Endothelial cell of umbilical vein (primary cell): ENCODE results near the gene NDRG2. TPM values are rescaled to one million over a fixed set of nuclear protein-coding genes. Genes with fewer than 3 reads are reported as not detected.

Experiments
- BruUV-seq: library from RNA; stranded (reverse); fragments of 400-500 nt; replicated peaks from 2 replicates; lab custom pipeline; 2021; lab: Mats Ljungman, UMichigan
- CTCF ChIA-PET: fragments of 300-600, 350-600 bp; sonication (Branson Sonifier 250); formaldehyde crosslinking; loops from one replicate; lab custom pipeline; 2021; ENCODE audit warnings: antibody characterized with exemption, inconsistent platforms; lab: Charles Lee
- POLR2A ChIA-PET: fragments of 300-600, 350-600 bp; sonication (Branson Sonifier 250); formaldehyde crosslinking; loops from one replicate; lab custom pipeline; 2021; ENCODE audit warnings: antibody characterized with exemption, inconsistent platforms; lab: Charles Lee
- DNase-seq: peaks from one replicate; pipeline ENCODE4 v3.0.0-alpha.2; 2011; ENCODE audit warnings: low read depth, low spot score
- FAIRE-seq: peaks from 2 replicates; lab custom pipeline; 2011; peaks lifted over from hg19 to GRCh38; lab: Jason Lieb, UNC
- H2AFZ ChIP-seq: 2 replicates; pipeline ENCODE4 v1.6.0; 2012; ENCODE audit warnings: low read depth, low read length, control low read depth, inconsistent platforms
- H3K27ac ChIP-seq: 2 replicates; pipeline ENCODE4 v1.5.1; 2011; ENCODE audit warnings: low read depth, mild to moderate bottlenecking, control low read depth, low read length, moderate library complexity; ENCODE audit not compliant: insufficient read depth
- H3K27me3 ChIP-seq, 2 experiments: 2 replicates each; pipeline versions ENCODE4 v1.6.0 to v1.6.1; 2011; ENCODE audit warnings: low read length in 2 of 2, mixed read lengths in 1 of 2; ENCODE audit not compliant: control insufficient read depth in 2 of 2, insufficient read depth in 2 of 2
- H3K36me3 ChIP-seq, 2 experiments: 2 replicates in 1 of 2; 3 replicates in 1 of 2; pipeline ENCODE4 v1.5.1; 2011; ENCODE audit warnings: low read length in 2 of 2, mild to moderate bottlenecking in 1 of 2, moderate library complexity in 1 of 2; ENCODE audit not compliant: control insufficient read depth in 2 of 2, insufficient read depth in 2 of 2; ENCODE audit errors: extremely low read depth in 1 of 2
- H3K4me1 ChIP-seq: 3 replicates; pipeline ENCODE4 v1.5.1; 2011; ENCODE audit warnings: mild to moderate bottlenecking, low read length; ENCODE audit not compliant: control insufficient read depth, insufficient read depth; ENCODE audit errors: extremely low read depth
- H3K4me2 ChIP-seq: 2 replicates; pipeline ENCODE4 v1.6.1; 2011; ENCODE audit warnings: low read length, control low read depth, mixed read lengths; ENCODE audit not compliant: insufficient read depth
- H3K4me3 ChIP-seq, 3 experiments: fragments of 200-600 bp in 1 of 3; sonication (generic), shearing (Covaris generic) in 1 of 3; replicated peaks in 1 of 3; 2 replicates each; pipeline ENCODE4 v1.5.1; 2011 to 2016; ENCODE audit warnings: control low read depth in 3 of 3, low read length in 3 of 3, mild to moderate bottlenecking in 2 of 3, inconsistent platforms in 1 of 3, low read depth in 1 of 3, moderate library complexity in 1 of 3; ENCODE audit not compliant: insufficient read depth in 1 of 3
- H3K79me2 ChIP-seq: 2 replicates; pipeline ENCODE4 v1.6.0; 2012; ENCODE audit warnings: low read length, inconsistent platforms; ENCODE audit not compliant: control insufficient read depth, insufficient read depth
- H3K9ac ChIP-seq: replicated peaks from 2 replicates; pipeline ENCODE3; 2011; ENCODE audit warnings: low read length, control low read depth; ENCODE audit not compliant: insufficient read depth; ENCODE audit errors: extremely low read depth
- H3K9me1 ChIP-seq: replicated peaks from 3 replicates; pipeline ENCODE4 v1.6.0; 2011; ENCODE audit warnings: mild to moderate bottlenecking, low read length; ENCODE audit not compliant: control insufficient read depth, insufficient read depth; ENCODE audit errors: extremely low read depth
- H3K9me3 ChIP-seq: replicated peaks from 2 replicates; pipeline ENCODE4 v1.5.1; 2012; ENCODE audit warnings: low read length, inconsistent platforms; ENCODE audit not compliant: control insufficient read depth, insufficient read depth
- H4K20me1 ChIP-seq: replicated peaks from 2 replicates; pipeline ENCODE3; 2011; ENCODE audit warnings: mild to moderate bottlenecking, low read length; ENCODE audit not compliant: control insufficient read depth, insufficient read depth; ENCODE audit errors: extremely low read depth
- CTCF ChIP-seq, 2 donors: IDR thresholded peaks; 1 replicate in 1 of 2; 2 replicates in 1 of 2; pipeline ENCODE4 v1.5.1; 2011; ENCODE audit warnings: low read length in 2 of 2, mild to moderate bottlenecking in 2 of 2, moderate library complexity in 2 of 2, control low read depth in 1 of 2, inconsistent platforms in 1 of 2, low read depth in 1 of 2; ENCODE audit not compliant: insufficient read depth in 1 of 2; ENCODE audit errors: extremely low read depth in 1 of 2
- EZH2 ChIP-seq: IDR thresholded peaks from 2 replicates; pipeline ENCODE4 v1.6.1; 2012; ENCODE audit warnings: borderline replicate concordance, low read depth, mild to moderate bottlenecking, moderate library complexity, low read length, inconsistent platforms; ENCODE audit not compliant: severe bottlenecking
- FOS ChIP-seq: IDR thresholded peaks from 2 replicates; pipeline ENCODE4 v1.6.1; 2011; ENCODE audit warnings: mild to moderate bottlenecking, low read length, moderate library complexity, borderline replicate concordance; ENCODE audit not compliant: insufficient read depth
- GATA2 ChIP-seq: IDR thresholded peaks from 2 replicates; pipeline ENCODE4 v1.7.0; 2011; ENCODE audit warnings: low read depth, mild to moderate bottlenecking, moderate library complexity, mixed read lengths, low read length; ENCODE audit not compliant: insufficient read length, insufficient read depth
- JUN ChIP-seq: IDR thresholded peaks from 2 replicates; pipeline ENCODE4 v1.6.1; 2011; ENCODE audit warnings: borderline replicate concordance, low read depth; ENCODE audit not compliant: insufficient read length, insufficient read depth
- MAX ChIP-seq: IDR thresholded peaks from 2 replicates; pipeline ENCODE4 v1.6.1; 2011; ENCODE audit not compliant: insufficient read depth, insufficient read length
- MYC ChIP-seq: IDR thresholded peaks from one replicate; pipeline ENCODE4 v1.6.1; 2011; ENCODE audit warnings: mild to moderate bottlenecking, low read depth, low read length
- POLR2A ChIP-seq: IDR thresholded peaks from 2 replicates; pipeline ENCODE4 v1.6.1; 2012; ENCODE audit warnings: low read depth, mild to moderate bottlenecking, control low read depth, low read length
- POLR2AphosphoS5 ChIP-seq: IDR thresholded peaks from 2 replicates; pipeline ENCODE4 v1.6.1; 2012; ENCODE audit warnings: low read depth, mild to moderate bottlenecking, control low read depth, low read length, moderate library complexity; ENCODE audit not compliant: insufficient read depth
- dilution Hi-C: fragments of 300-500 bp; cut with MboI; formaldehyde crosslinking; loops from one replicate; pipeline ENCODE4 v1.15.0; 2019; ENCODE audit warnings: low sequenced_read_pairs; ENCODE audit not compliant: extremely low pct_ligation_motif_present
- intact Hi-C: fragments of 100-400 bp; cut with micrococcal nuclease; formaldehyde crosslinking; loops from one replicate; pipeline ENCODE4 v1.10.0; 2022
- polyA plus RNA-seq, 4 experiments: library from polyadenylated mRNA; depleted of rRNA in 3 of 4; stranded (reverse) in 3 of 4; unstranded in 1 of 4; fragments of >200 nt; gene quantifications; 2 replicates each; pipeline versions ENCODE4 v1.2.1 to v1.2.3, GENCODE V29; 2011 to 2012; ENCODE audit warnings: missing spikeins in 1 of 4
- total RNA-seq: library from RNA; stranded (reverse); gene quantifications from 2 replicates; pipeline ENCODE4 v1.2.3, GENCODE V29; 2021

Gene NDRG2
- total and polyA plus RNA-seq, 2 donors (not counting 3 experiments of a cell fraction or from before 2014, with no cell fraction given) = 0.54 TPM; not detected in 1

GRCh38 chr14:21057803-21058675, 33.2 kb upstream of the NDRG2 start, which contains the start of gene RNASE8:
TSS of gene RNASE8 (plus strand) at chr14:21057822. CDS start at chr14:21057893, 71 bp downstream.
- no peaks in the 10 kb centered on the region for H3K79me2 ChIP-seq
- H3K36me3 ChIP-seq = no peaks in the 10 kb centered on the region
- intact Hi-C loops = no loop called here
- no TSS peak for BruUV-seq
- FAIRE-seq (no peak), DNase-seq (no peak)
- H3K27ac ChIP-seq = no peak within 1 kb of the TSS
- H3K9ac ChIP-seq = no peak within 1 kb of the TSS
- ChIA-PET CTCF (interaction anchor here (0.9 to 1.8 kb wide), 3 partner anchors 10 to 43 kb away, joined by 4 to 8 read pairs (median 5); no protein-coding TSS in a partner anchor), POLR2A (interaction anchor here (0.6 kb wide), 1 partner anchor 14 kb away, joined by 4 read pairs; no protein-coding TSS in a partner anchor)
- dilution Hi-C loops = no loop called here
- H3K4me2 ChIP-seq = no peak within 1 kb of the TSS
- H3K9me1 ChIP-seq = no peaks in the 10 kb centered on the region
- H3K4me3 ChIP-seq = no peak within 1 kb of the TSS
- no peak within 1 kb of the TSS for H2AFZ ChIP-seq
- H3K4me1 ChIP-seq = no peaks in the 10 kb centered on the region
- H3K9me3 ChIP-seq = no peaks in the 10 kb centered on the region
- H3K27me3 ChIP-seq = peaks cover 11 to 24% of the 10 kb centered on the region in 2 experiments
- no peaks in the 10 kb centered on the region for H4K20me1 ChIP-seq
- TF ChIP-seq JUN = no peak
- TF ChIP-seq CTCF (IDR thresholded peaks at IDR 0.05; ENCODE audit: extremely low read depth in 1 of 2, insufficient read depth in 1 of 2, low read depth in 1 of 2, low read length in 2 of 2) = no peak
- TF ChIP-seq POLR2AphosphoS5 = no peak
- no peak for TF ChIP-seq POLR2A
- TF ChIP-seq MYC = no peak
- no peak for TF ChIP-seq MAX
- no peak for TF ChIP-seq FOS
- no peak for TF ChIP-seq EZH2
- TF ChIP-seq GATA2 = no peak
